ENCODE data around the gene RNGTT.

Gene RNGTT

DNA sequence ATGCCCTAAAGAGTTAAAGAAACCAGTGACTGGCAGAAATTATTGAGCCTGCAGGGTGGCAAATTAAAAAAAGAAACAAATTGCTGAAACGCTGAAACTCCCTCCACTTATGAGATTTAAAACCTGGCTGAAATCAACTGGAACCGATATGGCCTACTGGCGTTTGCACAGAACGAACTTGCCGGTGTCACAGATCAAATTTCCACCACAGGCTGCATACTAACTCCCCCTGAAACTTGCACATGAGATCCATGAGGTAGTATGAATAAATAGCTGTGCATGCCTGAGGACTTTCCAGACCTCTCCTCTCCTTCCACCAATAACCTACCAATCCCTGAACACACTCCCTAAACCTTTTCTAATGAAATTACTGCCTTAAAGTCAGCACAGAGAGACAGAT is 150.4 kb downstream of the RNGTT start:
- H3K4me3 ChIP-seq (replicated peaks; ENCODE audit: low read depth, low read length), result no peak overlapping the region
- DNase-seq (ENCODE audit: low read depth), result no peak
- TF ChIP-seq, protein P1, sequence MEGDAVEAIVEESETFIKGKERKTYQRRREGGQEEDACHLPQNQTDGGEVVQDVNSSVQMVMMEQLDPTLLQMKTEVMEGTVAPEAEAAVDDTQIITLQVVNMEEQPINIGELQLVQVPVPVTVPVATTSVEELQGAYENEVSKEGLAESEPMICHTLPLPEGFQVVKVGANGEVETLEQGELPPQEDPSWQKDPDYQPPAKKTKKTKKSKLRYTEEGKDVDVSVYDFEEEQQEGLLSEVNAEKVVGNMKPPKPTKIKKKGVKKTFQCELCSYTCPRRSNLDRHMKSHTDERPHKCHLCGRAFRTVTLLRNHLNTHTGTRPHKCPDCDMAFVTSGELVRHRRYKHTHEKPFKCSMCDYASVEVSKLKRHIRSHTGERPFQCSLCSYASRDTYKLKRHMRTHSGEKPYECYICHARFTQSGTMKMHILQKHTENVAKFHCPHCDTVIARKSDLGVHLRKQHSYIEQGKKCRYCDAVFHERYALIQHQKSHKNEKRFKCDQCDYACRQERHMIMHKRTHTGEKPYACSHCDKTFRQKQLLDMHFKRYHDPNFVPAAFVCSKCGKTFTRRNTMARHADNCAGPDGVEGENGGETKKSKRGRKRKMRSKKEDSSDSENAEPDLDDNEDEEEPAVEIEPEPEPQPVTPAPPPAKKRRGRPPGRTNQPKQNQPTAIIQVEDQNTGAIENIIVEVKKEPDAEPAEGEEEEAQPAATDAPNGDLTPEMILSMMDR (IDR thresholded peaks at IDR 0.05; ENCODE audit: low read length, missing control alignments), result no peak

DNA sequence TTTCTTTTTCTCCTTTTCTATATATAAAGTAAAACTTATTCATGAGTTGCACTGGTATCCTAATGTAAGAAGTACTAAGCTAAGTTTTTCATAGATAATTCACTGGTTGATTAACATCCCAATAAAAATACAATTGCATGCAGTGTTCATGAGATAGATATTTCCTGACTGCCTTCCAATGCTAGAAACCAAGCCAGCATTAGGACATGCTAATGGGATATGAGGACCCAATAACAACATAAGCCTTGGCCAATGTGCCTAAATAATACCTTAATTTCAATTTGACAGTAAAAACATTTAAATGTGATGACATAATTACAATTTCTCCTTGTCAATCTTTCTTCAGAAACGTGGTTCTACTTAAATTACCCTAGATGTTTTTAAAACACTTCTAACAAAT is 152.7 kb downstream of the RNGTT start:
- no peak for DNase-seq (ENCODE audit: low read depth)
- TF ChIP-seq, protein P1 (IDR thresholded peaks at IDR 0.05; ENCODE audit: low read length, missing control alignments), result no peak
- no peak overlapping the region for H3K4me3 ChIP-seq (replicated peaks; ENCODE audit: low read depth, low read length)

DNA sequence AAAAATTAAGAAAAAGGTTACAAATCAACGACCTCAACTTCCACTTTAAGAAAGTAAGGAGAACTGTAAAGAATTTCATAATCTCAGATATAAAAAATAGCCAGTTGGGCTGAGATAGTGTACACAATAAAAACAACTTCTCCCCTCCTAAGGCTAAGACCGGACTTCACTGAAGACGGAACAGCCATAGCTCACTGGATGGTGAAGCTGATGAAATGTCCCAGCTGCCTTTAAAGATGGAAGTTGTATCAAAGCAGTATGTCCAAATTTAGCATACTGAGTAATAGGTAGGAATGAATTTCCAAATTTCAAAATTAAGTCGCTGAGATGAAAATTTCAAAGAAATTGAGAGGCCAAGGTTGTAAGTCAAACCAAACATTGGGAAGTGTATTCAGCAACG is 153.3 kb downstream of the RNGTT start:
- no peak overlapping the region for H3K4me3 ChIP-seq (replicated peaks; ENCODE audit: low read depth, low read length)
- TF ChIP-seq, protein P1 (IDR thresholded peaks at IDR 0.05; ENCODE audit: low read length, missing control alignments), result no peak
- DNase-seq (ENCODE audit: low read depth), result no peak

DNA sequence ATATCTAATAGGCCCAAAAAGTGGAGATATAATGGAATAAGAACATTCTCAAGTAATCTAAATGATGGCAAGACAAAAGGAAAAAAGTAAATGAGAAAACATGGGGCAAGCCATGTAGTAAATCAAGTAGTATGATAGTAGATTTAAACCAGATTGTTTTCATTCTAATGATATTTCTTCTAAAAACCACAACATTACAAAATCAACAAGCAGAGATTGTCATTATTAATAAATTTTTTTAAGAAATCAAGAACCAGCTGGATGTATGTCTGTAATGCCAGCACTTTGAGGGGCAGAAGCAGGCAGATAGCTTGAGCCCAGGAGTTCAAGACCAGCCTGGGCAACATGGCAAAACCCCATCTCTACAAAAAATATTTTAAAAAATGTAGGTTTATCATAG is 155.0 kb downstream of the RNGTT start:
- H3K4me3 ChIP-seq (replicated peaks; ENCODE audit: low read depth, low read length), result no peak overlapping the region
- TF ChIP-seq, protein P1 (IDR thresholded peaks at IDR 0.05; ENCODE audit: low read length, missing control alignments), result no peak
- DNase-seq (ENCODE audit: low read depth), result no peak

DNA sequence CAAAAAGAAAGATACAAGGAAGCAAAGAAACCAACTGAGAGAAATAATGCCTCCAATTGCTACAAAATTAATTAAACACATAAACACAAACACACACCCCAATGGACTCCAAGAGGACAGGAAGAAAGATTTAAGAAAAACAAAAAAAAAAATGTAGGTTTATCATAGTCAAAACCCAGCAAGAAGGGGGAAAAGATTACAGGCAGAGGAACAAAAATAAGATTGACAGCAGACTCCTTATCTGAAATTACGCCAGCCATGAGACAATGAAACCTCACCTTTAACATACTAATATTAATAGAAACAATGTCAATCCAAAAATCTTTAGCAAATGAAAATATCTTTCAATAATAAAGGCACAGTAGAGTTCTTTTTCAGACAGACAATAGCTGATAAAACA is 155.8 kb downstream of the RNGTT start:
- no peak overlapping the region for H3K4me3 ChIP-seq (replicated peaks; ENCODE audit: low read depth, low read length)
- DNase-seq (ENCODE audit: low read depth), result no peak
- TF ChIP-seq, protein P1 (IDR thresholded peaks at IDR 0.05; ENCODE audit: low read length, missing control alignments), result no peak

DNA sequence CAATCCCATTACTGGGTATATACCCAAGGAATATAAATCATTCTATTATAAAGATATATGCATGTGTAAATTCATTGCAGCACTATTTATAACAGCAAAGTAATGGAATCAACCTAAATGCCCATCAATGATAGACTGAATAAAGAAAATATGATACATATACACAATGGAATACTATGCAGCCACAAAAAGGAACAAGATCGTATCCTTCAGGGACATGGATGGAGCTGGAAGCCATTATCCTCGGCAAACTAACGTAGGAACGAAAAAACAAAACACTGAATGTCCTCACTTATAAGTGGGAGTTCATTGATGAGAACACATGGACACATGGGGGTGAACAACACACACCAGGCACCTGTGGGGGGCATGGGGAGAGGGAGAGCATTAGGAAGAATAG is 156.7 kb downstream of the RNGTT start:
- DNase-seq (ENCODE audit: low read depth), result no peak
- TF ChIP-seq, protein P1 (IDR thresholded peaks at IDR 0.05; ENCODE audit: low read length, missing control alignments), result no peak
- no peak overlapping the region for H3K4me3 ChIP-seq (replicated peaks; ENCODE audit: low read depth, low read length)

DNA sequence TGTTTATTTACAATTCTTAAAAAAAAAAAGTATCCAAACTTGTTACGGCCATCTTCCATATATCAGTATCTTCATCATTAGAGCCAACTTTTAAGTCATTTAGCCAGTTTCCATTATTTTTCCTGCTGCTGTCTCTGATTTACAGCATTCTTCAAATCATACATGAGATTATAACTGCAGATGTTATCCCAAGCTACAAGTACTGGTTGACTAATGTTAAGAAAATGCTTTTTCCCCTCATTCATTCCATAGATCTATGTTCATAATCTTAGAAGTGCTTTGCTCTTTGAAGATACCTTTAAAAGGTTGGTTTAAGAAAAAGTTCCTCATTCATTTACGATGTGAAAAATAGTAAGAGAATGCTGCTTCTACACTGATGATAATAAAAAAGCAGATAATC is 158.7 kb downstream of the RNGTT start:
- no peak overlapping the region for H3K4me3 ChIP-seq (replicated peaks; ENCODE audit: low read depth, low read length)
- no peak for DNase-seq (ENCODE audit: low read depth)
- TF ChIP-seq, protein P1 (IDR thresholded peaks at IDR 0.05; ENCODE audit: low read length, missing control alignments), result no peak

Measured in fibroblast of pulmonary artery (primary cell).